ENCODE data around the gene FBXO17. TPM values are rescaled to one million over a fixed set of nuclear protein-coding genes. Genes with fewer than 3 reads are reported as not detected.

FBXO17 gene
- total and polyA plus RNA-seq, 12 donors, result 4.1 to 18.7 (median 9.4) TPM

DNA sequence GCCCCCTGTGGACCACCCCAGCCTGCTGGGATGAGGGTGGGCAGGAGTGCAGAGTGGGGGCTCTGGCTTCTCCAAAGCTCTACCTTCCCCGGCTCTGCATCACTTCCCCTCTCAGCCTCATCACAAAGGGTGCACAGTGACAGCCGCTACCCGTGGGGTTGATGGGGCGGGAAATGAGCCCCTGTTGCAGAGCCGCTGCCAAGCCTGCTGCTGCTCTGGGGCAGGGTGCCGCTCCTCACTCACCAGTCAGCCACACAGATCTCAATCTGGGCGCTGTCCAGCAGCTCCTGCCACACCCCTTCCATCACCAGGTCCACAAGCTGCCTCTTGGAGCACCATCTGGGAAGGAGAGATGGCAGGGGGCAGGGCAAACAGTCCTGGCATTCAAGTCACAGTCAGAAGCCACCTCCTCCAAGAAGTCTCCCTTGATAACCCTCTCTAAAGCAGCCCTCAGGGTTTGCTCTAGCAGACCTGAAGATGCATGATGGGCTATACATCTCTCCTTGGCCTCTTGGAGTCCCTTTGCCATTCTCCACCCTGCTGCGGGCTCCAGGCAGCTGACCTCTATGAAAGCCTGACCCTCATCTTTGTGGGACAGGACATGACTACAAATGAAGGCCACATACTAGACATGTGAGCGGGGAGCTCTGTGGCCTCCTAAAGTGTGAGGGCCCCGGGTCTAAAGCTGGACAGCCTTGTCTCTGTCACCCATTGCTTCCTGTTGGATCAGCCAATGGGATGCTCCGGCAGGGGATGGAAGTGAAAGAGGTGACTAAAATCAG, 29.1 kb downstream of the FBXO17 start:
- DNase-seq, result no peak
- TF ChIP-seq POLR2A (IDR thresholded peaks at IDR 0.05), result no peak
- TF ChIP-seq, protein P1, sequence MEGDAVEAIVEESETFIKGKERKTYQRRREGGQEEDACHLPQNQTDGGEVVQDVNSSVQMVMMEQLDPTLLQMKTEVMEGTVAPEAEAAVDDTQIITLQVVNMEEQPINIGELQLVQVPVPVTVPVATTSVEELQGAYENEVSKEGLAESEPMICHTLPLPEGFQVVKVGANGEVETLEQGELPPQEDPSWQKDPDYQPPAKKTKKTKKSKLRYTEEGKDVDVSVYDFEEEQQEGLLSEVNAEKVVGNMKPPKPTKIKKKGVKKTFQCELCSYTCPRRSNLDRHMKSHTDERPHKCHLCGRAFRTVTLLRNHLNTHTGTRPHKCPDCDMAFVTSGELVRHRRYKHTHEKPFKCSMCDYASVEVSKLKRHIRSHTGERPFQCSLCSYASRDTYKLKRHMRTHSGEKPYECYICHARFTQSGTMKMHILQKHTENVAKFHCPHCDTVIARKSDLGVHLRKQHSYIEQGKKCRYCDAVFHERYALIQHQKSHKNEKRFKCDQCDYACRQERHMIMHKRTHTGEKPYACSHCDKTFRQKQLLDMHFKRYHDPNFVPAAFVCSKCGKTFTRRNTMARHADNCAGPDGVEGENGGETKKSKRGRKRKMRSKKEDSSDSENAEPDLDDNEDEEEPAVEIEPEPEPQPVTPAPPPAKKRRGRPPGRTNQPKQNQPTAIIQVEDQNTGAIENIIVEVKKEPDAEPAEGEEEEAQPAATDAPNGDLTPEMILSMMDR (IDR thresholded peaks at IDR 0.05), result no peak
- H3K36me3 ChIP-seq (replicated peaks in 1 of 2), result peaks cover 0 to 5% of the 10 kb centered on the region in 2 donors
- intact Hi-C loops (cut with DNase I), result no loop called here
- H3K4me3 ChIP-seq, result no peak overlapping the region
- H3K4me1 ChIP-seq (replicated peaks in 1 of 2), result peaks cover 6 to 8% of the 10 kb centered on the region in 2 donors
- no peaks in the 10 kb centered on the region for H3K9me3 ChIP-seq (replicated peaks in 1 of 3)
- no peak overlapping the region for H3K27ac ChIP-seq
- H3K27me3 ChIP-seq, result no peaks in the 10 kb centered on the region
- 62 to 91% (median 87%) methylated on average over 4 to 11 of the region's 11 CpGs for WGBS, 4 donors

DNA sequence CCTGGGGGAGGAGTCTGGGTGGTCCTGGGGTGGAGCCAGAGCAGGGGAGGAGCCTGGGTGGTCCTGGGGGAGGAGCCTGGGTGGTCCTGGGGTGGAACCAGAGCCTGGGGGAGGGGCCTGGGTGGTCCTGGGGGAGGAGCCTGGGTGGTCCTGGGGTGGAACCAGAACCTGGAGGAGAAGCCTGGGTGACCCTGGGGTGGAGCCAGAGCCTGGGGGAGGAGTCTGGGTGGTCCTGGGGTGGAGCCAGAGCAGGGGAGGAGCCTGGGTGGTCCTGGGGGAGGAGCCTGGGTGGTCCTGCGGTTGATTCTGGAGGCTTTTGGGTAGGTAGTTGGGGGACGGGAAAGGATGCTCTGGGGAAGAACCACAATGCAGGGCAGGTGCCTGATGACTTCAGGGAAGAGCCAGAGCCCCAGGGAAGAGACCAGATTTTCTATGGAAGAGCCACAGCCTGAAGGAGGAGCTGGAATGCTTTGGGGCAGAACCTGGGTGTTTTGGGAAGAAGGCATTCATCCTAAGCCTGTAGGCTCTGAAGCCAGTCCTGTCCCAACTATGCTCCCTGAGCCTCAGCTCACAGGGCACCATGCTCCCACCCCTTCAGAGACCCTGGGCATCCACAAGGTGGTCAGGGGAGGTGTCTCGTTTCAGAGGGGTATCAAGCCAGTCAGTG, 29.8 kb downstream of the FBXO17 start:
- Histone ChIP-seq H3K9me3 (replicated peaks in 1 of 3) (no peaks in the 10 kb centered on the region), H3K4me3 (no peak overlapping the region), H3K36me3 (replicated peaks in 1 of 2) (peaks cover 0 to 5% of the 10 kb centered on the region in 2 donors), H3K27ac (no peak overlapping the region), H3K4me1 (replicated peaks in 1 of 2) (peaks cover 6 to 8% of the 10 kb centered on the region in 2 donors), H3K27me3 (no peaks in the 10 kb centered on the region)
- TF ChIP-seq POLR2A (IDR thresholded peaks at IDR 0.05), result no peak
- TF ChIP-seq, protein P1 (IDR thresholded peaks at IDR 0.05), result no peak
- DNase-seq, result no peak
- WGBS, 4 donors, result 78 to 94% (median 84%) methylated on average over 2 to 3 of the region's 3 CpGs
- intact Hi-C loops (cut with DNase I), result no loop called here

DNA sequence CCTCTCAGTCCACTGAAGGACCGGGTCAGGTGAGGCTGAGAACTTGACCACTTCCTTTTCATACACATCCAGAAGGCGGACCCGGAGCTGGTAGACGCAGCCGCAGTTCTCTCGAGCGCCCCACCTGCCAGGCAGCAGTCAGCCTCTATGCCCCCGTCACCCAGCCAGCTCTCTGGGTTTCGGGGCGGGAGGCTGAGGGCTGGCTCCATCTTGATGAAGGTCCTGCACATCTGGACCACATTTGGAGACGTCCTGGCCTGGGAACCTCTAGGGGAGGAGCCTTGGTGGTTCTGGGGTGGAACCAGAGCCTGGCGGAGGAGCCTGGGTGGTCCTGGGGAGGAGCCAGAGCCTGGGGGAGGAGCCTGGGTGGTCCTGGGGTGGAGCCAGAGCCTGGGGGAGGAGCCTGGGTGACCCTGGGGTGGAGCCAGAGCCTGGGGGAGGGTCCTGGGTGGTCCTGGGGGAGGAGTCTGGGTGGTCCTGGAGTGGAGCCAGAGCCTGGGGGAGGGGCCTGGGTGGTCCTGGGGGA, 30.5 kb downstream of the FBXO17 start:
- no peaks in the 10 kb centered on the region for H3K27me3 ChIP-seq
- peaks cover 2 to 4% of the 10 kb centered on the region in 2 donors for H3K4me1 ChIP-seq (replicated peaks in 1 of 2)
- no peak for DNase-seq
- intact Hi-C loops (cut with DNase I), result no loop called here
- H3K9me3 ChIP-seq (replicated peaks in 1 of 3), result no peaks in the 10 kb centered on the region
- H3K27ac ChIP-seq, result no peak overlapping the region
- no peak overlapping the region for H3K4me3 ChIP-seq
- TF ChIP-seq POLR2A (IDR thresholded peaks at IDR 0.05), result no peak
- TF ChIP-seq, protein P1 (IDR thresholded peaks at IDR 0.05), result no peak
- WGBS, 4 donors, result 87 to 100% (median 91%) methylated on average over 1 to 12 of the region's 12 CpGs
- peaks cover 0 to 5% of the 10 kb centered on the region in 2 donors for H3K36me3 ChIP-seq (replicated peaks in 1 of 2)

DNA sequence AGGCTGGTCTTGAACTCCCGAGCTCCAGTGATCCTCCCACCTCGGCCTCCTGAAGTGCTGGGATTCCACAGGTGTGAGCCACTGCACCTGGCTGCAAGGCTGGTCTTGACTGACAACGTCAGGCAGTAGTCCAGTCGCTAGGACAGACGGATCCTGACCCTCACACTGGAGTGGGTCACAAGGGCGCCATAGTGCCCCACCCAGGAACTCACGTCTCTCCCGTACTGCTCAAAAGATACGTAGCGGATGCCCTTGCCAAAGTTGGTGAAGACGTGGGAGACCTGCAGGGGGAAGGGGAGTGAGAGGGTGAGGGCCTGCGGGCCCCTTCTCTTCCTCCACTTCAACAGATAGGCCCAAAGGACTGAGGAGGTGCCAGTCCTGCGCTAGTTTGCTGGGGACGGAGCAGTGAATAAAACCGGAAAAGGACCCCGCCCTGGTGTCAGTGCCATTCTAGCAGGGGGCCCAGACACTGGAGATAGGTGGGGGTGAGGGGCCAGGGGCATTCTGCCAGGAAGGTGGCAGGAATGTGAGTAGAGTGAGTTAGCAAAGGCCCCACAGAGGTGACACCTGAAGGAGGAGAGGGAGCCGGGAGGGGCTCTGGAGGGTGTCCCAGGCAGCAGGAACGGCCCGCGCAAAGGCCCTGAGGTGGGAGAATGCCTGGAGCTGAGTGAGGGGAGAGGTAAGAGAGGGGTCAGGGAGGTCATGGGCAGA, 32.9 kb downstream of the FBXO17 start:
- no peaks in the 10 kb centered on the region for H3K4me1 ChIP-seq (replicated peaks in 1 of 2)
- intact Hi-C loops (cut with DNase I), result no loop called here
- peaks cover 0 to 5% of the 10 kb centered on the region in 2 donors for H3K36me3 ChIP-seq (replicated peaks in 1 of 2)
- DNase-seq, result no peak
- H3K9me3 ChIP-seq (replicated peaks in 1 of 3), result no peaks in the 10 kb centered on the region
- H3K27me3 ChIP-seq, result no peaks in the 10 kb centered on the region
- no peak overlapping the region for H3K27ac ChIP-seq
- no peak overlapping the region for H3K4me3 ChIP-seq
- no peak for TF ChIP-seq POLR2A (IDR thresholded peaks at IDR 0.05)
- TF ChIP-seq, protein P1 (IDR thresholded peaks at IDR 0.05), result no peak
- WGBS, 4 donors, result 79 to 87% (median 85%) methylated on average over 10 to 20 of the region's 20 CpGs

Measured in adrenal gland (tissue), 12 donors.